Endothelial cell of hepatic sinusoid (primary cell): ENCODE measurements around the gene SEC24B.
"Not testable (repeated sequence)": the region's sequence is repeated elsewhere in the genome, so short reads cannot be mapped to it uniquely, and the experiment has no call there.

ENCODE experiments used
- in situ Hi-C: cut with HindIII; loops from 2 replicates; pipeline ENCODE4 v1.10.0; 2017; ENCODE audit warnings: low sequenced_read_pairs

The SEC24B gene

DNA sequence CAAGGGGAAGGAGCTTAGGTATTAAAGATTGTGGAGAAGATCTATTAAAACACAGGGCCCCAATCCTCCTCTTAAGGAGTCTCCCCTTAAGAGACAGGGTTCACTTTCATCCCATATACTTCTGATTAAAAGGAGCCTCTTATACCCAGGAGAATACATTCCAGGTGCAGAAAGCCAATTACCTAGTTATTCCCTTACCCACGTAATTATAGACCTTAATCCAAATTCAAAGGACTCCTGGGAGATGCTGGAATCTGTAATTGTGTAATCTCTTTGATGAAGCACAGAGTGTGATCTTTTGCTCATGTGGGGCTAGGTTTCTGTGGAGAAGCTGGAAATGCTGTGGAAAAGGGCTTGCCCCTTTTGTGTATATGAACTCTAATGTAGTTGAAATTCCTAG, 1.4 kb upstream of the SEC24B start:
- in situ Hi-C loops, result loop anchor here (5.0 kb wide), 2 partner anchors 80 to 380 kb away; no protein-coding TSS in a partner anchor

DNA sequence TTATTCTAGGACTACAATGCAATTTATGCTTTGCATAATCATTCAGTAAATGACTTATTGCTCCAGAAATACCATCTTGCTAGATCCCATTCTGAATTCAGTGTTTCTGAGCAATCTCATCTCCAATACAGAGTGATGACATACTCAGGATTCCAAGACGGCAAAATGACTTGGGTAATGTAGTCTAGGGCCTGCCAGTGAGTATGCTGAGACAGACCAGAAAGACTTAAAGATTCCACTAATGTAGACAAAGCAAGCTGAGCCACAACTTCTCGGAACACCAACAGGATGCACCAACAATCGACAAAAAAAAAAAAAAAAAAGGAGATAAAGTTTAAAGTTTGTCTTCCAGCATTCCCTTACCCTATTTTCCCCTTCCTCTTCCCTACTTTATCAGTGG, 919 bp upstream of the SEC24B start:
- in situ Hi-C loops, result loop anchor here (5.0 kb wide), 2 partner anchors 80 to 380 kb away; no protein-coding TSS in a partner anchor

DNA sequence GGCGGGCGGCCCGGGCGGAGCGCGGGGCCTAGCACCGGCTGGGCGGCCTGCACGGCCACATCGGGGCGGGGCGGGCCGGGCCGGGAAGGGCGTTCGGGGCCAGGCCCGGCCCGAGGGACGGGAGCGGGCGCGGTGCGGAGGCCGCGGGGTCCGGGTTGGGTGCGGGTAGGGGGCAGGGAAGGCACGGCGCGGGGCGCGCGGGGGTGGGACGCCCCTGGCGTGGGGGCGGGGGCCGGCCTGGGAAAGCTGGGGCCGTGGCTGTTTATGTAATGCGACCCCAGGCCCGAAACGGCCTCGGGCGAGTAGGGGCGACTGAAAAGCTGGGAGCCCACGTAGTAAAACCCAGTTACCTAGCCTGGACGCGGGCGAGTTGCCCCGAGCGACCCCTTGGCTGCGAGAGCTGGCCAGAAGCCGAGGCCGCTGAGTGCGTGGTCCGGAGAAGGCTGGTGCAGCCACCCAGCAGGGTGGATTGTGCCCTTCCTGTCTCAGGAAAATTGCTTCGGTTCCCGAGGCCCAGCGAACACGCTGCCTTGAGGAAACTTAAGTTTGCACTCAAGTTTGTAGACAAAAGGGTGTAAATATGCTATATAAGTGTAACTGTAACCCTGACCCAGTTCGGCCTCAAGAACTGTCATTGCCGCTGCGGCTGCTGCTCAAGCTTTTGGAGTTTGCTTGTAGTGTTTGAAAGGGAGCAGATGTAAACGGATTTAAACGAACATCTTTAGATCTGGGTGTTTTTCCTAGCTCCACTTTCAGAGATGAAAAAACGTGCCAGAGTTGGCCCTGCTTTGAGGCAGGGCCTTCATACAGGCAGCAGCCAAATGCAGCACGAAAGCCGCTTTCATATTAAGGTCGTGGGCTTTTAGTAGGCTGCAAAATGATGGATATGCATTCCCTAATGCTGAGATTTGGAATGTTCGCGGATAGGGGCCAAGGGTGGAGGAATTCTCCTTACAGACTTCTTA, 674 bp downstream of the SEC24B start:
- in situ Hi-C loops, result loop anchor here (5.0 kb wide), 2 partner anchors 78 to 378 kb away; no protein-coding TSS in a partner anchor

DNA sequence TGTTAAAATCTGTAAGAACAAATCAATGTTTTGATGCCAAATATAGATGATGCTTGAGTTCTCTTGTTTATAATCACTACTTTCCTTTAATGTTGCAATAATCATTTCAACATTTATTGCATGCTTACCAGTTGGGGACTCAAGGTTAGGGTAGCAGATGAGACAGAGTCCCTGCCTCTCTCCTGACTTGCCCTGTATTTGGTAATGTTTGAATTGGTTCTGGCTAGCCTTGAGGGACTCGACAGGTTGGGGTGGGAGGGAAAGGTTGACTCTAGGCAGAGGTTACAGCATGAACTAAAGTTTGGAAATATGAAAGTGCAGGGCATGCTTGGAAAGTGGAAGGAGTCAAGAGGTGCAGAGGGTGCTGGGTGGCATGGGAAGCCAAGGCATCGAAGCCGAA, 2.0 kb downstream of the SEC24B start:
- in situ Hi-C loops, result no loop called here

DNA sequence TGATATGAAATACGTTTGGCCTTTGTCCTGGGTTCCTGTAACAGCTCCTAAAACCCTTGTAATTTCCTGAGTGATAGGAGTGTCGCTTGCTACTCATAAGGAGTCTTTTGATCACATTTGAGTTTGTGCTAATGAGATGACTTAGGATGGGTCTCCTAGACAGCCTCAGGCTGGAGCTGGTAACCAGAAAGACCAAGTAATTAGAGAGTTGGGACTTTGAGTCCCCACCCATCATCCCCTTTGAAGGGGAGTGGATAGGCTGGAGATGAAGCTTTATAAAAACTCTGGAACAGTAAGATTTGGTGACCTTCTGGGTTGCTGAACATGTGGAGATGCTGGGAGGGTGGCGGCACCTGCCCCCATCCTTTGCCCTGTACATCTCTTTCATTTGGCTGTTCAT, 2.9 kb downstream of the SEC24B start:
- in situ Hi-C loops, result no loop called here

DNA sequence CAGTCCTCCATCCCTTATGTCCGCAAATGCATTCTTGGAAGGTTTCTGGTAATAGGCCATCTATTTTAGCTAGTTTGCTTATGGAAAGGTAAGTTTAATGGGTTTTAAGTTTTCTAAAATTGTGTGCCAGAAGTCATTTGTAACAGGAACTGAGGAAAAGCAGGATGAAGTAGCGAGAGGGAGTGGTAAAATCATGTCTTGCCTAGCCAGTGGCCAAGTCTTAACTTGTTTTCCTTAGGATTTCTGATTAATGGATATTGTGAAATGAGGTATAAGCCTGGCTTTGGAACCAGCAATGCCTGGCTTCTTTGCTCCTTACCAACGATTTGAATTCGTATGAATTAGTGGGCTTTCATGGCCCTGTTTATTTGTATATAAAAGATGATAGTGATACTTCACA, 7.3 kb downstream of the SEC24B start:
- in situ Hi-C loops, result no loop called here

DNA sequence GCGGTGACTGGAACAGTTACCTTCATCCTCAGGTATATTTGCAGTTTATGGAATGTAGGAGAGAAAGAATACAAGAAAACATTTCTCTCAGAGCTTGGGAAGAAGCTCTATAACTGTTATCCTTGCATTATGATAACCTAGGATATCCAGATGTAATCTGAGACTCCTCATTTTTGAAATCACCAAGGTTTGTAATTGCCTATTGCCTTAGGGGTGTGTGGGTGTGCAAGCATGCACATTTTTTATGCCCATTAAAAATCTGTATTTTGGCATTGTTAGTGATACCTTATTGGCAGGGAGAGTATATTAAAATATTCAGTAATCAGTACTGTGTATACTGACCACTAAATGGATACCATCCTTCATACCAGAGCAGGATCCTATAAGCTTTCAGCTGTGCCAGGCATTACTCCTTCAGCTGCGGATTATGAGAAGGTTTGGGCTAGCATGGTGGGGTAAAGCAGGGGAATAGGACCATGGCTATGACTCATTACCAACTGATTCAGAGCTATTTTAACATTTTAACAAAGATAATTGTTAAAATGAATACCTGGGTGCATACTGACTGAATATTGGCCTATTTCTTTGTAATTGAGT, 8.3 kb downstream of the SEC24B start:
- in situ Hi-C loops, result no loop called here

DNA sequence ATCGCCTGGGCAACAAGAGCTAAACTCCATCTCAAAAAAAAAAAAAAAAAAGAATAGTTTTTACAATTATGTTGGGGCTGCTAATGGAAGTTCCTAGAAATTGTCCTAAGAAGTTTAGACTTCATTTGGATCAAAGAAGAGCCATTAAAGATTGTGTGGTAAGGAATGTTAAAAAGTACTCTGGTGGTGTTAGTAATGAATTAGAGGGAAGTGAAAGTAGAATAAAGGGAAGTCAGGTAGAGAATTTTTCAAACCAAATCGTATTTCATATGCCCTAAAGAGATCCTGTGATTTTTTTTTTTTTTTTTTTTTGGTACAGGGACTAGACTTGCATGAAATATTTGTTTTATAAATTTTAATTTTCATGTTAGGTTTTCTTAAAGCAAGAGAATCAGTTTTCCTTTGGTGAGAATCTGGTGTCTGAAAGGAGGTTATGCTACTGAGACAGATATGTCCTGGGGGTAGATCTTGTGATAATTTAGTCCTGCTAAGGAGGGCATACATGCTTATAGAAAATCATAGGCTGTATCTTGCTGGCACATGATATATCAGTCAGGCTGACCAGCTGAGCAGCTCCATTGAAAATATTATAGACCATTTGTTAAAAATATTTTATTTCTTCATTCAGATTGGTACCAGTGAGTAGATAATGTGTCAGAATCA, 10.7 kb downstream of the SEC24B start:
- in situ Hi-C loops, result no loop called here

DNA sequence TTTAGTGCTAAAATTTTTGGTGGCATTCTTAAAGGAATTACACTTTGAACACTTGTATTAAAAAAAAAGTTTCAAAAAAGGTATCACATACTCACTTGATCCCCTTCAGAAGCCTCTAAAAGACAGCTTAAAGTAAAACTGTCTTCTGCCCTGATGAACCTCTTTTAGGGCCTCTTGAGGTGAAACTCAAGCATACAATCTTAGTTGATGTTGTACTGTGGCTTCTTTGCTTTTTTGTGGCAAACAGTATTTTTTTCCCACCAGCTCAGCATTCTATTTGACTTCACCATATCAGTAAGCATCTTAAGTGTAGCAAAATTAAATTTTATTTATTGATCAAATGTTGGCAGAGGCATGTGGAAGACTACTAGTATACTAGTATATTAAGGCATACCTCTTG, 13.7 kb downstream of the SEC24B start:
- in situ Hi-C loops, result no loop called here

DNA sequence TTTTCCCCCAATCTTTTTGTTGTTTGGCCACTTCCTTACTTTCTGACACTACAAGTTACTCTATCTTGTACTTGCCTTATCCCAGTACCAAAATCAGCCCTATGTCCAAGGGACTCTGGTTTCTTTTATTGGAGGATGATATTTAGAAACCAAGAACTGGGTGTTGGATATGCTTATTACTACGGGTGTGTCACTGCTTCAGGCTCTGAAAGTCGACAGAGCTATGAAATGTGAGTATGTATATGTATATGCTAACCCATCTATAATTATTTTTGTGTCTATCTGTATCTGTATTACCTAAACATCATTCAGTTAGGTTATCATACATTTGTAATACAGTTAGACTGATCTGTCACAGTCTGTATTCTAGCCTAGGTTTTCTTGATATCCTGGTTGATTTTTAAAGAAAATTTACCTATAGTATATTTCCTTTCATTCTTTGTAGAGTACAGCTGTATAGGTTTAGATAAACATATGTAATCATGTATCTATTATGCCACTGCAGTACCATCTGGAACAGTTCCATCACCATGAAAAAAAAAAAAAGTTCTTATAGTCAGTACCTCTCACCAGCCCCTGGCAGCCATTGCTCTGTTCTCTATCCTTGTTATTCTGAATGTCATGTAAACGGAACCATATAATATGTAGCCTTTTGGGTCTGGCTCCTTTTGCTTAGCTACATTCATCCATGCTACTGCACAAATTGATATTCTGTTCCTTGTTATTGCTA, 18.1 kb downstream of the SEC24B start:
- in situ Hi-C loops, result no loop called here

DNA sequence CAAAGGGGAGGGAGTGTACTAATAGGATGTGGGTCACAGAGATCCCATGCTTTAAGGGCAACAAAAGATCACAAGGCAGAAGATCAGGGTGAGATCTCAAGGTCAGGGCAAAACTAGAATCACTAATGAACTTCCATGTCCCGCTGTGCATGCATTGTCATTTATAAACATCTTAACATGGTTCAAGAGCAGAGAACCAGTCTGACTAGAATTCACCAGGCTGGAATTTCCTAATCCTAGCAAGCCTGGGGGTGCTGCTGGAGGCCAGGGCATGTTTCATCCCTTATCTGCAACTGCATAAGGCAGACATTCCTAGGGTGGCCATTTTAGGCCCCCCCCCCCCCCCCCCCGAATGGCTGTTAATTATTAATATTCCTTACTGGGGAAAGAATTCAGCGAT, 19.5 kb downstream of the SEC24B start:
- in situ Hi-C loops, result not testable (repeated sequence)

DNA sequence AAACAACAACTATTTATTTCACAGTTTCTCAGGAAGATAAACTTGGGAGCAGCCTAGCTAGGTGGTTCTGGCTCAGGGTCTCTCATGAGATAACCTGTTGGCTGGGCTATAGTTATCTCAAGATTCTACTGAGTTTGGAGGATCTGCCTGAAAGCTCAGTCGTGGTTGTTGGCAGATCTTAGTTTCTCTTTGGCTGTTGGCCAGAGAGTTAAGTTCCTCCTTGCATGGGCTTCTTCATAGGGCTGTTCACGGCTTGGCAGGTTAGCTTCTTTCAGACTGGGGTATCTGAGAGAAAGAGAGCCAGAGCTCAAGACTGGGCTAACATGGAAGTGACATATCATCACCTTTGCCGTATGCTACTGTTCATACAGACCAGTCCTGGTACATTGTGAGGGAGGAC, 28.7 kb downstream of the SEC24B start:
- in situ Hi-C loops, result no loop called here

DNA sequence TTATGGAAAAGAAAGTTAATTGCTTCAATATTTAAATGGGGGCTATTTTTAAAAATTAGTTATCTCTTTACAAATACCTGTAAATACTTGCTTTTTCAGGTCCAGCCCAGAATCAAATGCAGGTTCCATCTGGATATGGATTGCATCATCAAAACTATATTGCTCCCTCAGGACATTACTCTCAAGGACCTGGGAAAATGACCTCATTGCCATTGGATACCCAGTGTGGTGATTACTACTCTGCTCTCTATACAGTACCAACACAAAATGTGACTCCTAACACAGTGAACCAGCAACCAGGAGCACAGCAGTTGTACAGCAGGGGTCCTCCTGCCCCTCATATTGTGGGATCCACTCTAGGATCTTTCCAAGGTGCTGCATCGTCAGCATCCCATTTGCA, 29.2 kb downstream of the SEC24B start:
- in situ Hi-C loops, result no loop called here

DNA sequence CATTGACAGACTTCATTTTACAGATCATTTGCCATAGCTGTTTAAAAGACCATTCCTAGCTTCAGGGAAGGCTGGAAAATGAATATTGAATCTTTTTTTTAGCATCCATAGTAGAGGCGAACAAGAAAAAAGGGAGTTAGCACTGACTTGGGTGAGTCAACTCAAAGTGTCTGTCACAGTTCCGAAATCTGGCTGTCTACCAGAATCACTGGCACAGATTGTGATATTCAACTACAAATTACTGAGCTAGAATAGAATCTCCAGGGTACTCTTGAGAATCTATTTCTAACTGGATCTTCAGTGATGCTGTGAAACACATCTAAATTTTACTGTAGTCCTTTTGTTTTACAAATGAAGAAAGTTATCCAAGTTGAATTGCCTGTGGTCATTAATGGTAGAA, 31.5 kb downstream of the SEC24B start:
- in situ Hi-C loops, result no loop called here

DNA sequence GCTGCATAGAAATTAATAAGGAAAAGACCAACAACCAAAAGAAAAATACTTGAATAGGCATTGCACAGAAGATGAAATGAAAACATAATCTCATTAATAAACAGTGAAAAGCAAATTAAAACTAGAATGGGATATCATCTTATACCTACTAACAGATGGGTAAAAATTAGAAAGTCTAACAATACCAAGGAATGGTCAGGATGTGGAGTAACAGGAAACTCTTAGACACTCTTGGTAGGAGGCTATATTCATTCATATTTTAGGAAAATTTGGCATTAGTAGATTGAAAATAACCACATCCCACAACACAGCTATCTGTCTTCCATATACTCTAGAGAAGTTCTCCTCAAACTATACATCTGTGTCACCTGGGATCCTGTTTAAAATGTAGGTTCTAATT, 36.3 kb downstream of the SEC24B start:
- in situ Hi-C loops, result no loop called here

DNA sequence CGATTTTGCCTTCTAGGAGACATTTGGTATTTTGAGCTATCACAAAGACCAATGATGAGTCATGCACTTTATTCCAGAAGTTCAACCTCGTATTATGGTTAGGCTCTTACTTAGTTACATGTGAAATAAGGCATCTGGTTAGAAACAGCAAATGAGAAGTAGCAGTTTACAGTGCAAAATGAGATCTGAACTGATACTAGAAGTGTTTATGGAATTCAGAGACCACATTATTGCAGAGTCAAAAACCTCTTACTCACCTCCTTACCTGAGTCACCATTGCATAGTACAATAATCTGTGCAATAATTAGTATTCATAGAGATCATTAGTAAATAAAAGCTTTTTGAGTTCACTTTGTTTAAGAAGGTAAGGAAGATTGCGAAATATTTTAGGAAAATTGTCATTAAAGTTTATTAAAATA, 38.7 kb downstream of the SEC24B start:
- in situ Hi-C loops, result no loop called here

DNA sequence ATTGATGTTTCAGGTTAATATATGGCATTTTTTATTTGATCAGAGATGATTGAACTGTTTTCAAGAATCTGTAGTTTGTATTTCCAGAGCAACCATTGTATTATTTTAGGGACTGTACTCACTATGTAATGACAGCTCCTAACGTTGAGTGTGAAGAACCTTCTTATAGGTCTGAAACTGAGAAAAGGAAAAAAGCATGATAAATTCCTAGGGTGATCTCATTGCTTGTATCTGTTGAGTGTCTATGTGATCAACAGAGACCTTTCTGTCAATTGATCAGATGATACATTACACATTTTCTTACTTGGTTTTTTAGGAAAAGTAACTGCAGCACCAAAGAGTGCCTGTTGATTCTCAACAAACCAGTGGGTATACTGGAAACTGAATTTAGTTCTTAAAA, 40.2 kb downstream of the SEC24B start:
- in situ Hi-C loops, result no loop called here

DNA sequence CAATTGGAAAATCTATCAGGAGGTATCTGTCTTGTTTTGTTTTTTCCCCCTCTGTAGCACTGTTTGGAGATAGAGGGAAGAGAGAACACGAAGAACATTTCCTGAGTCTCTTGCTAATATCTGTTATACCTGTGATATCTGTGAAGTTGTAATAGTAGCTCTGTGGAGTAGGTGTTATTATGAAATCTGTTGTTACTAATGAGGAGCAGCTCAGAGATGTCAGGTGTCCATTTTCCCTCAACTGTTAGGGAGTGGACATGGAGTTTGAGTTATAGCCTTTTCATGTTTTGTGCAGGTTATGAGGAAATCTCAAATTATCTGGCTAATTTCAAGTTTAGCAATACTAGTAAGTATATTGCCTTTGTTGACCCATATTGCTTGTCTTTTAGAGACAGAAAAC, 52.4 kb downstream of the SEC24B start:
- in situ Hi-C loops, result no loop called here

DNA sequence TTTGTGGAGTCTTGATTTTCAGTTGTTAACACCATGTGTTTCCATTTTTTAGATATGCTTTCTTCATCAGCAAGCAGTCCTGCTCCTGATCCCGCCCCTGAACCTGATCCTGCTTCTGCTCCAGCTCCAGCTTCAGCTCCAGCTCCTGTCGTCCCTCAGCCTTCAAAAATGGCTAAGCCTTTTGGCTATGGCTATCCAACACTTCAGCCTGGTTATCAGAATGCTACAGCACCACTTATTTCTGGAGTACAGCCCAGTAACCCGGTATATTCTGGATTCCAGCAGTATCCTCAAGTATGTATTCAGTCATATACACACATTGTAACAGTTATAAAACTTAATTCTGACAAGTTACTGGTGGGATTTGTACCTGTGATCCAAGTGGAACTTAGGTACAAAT, 60.9 kb downstream of the SEC24B start:
- in situ Hi-C loops, result no loop called here

DNA sequence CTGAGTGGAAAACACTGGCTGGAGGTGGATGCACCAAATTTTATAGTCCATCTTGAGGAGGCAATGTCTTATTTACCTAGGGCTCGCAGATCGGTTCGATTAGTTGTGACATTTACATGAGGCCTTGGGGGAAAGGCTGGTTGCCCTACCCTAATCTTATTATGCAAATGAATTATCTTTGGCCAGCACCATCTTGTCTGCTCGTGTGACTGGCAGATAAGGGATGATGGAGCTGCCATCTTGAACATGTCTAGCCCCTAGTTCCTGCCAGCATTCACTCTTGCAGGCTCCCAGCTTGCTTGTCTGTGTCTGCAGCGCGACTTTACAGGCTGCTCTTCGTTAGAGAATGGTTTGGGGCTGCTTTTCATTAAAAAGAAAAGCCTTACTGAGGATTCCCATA, 61.9 kb downstream of the SEC24B start:
- in situ Hi-C loops, result no loop called here

DNA sequence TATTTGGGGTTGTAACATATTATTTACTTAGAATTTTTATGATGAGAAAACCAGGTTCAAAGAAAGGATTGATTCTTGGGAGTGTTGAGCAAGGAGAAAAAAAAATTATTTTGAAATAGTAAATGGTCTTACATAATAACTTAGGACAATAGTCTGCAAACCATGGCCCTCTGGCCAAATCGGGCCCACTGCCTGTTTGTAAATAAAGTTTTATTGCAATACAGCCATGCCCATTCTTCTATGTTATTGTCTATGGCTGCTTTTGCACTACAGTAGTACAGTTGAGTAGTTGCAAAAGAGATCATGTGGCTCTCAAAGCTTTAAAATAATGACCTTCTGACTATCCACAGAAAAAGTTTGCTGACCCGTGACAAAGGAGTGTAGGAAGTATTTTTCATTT, 63.3 kb downstream of the SEC24B start:
- in situ Hi-C loops, result no loop called here
